Activated T-cell treated with anti-CD3 and anti-CD28 coated beads, Interleukin-2, amount 50 U/mL, for 4 hours (primary cell): ENCODE measurements around the gene COX14. TPM values are rescaled to one million over a fixed set of nuclear protein-coding genes. Genes with fewer than 3 reads are reported as not detected.
"Not testable (repeated sequence)": the region's sequence is repeated elsewhere in the genome, so short reads cannot be mapped to it uniquely, and the experiment has no call there.

ENCODE experiments used
- ATAC-seq, 2 donors: fragments of 200-7000 bp; cut with Tn5 transposase; one replicate each; pipeline ENCODE4 v1.10.0; 2021
- DNase-seq: peaks from one replicate; pipeline ENCODE4 v3.0.0-alpha.2; 2020
- H3K27me3 Mint-ChIP-seq: one replicate; pipeline ENCODE4 v1.8.0; 2021; ENCODE audit warnings: low read depth, mixed read lengths
- H3K36me3 Mint-ChIP-seq: one replicate; pipeline ENCODE4 v1.8.0; 2022; ENCODE audit warnings: mixed read lengths; ENCODE audit not compliant: insufficient read depth
- H3K4me1 Mint-ChIP-seq: one replicate; pipeline ENCODE4 v1.8.0; 2021; ENCODE audit warnings: low read depth, mixed read lengths
- H3K4me3 Mint-ChIP-seq: one replicate; pipeline ENCODE4 v1.8.0; 2021; ENCODE audit warnings: mild to moderate bottlenecking, moderate library complexity, mixed read lengths
- H3K9me3 Mint-ChIP-seq: one replicate; pipeline ENCODE4 v1.8.0; 2021; ENCODE audit warnings: mixed read lengths
- total RNA-seq, 3 donors: library from RNA; stranded (reverse); gene quantifications; one replicate each; pipeline ENCODE4 v1.2.1, GENCODE V29; 2021

The COX14 gene
- total RNA-seq, 3 donors from 2014 or later, result 45.9 to 50.1 (median 46.5) TPM

DNA sequence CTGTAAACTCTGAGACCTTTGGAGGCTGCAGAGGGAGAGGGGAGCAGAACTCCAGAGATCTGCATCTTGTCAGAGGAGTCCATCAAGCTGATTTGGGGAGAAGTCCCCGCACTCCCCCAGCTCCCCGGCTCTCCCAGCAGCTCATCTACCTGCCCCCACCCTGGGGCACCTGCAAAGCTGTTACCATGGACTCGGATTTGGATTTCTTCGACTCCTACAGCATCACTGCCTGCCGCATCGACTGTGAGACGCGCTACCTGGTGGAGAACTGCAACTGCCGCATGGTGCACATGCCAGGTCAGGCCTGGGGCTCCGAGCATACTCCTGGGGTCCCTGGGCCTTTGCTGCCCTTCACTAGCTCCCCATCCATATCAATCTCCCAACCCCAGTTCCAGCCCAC, 33.8 kb upstream of the COX14 start:
- H3K27me3 Mint-ChIP-seq, result peaks cover 3% of the 10 kb centered on the region
- no peaks in the 10 kb centered on the region for H3K9me3 Mint-ChIP-seq
- H3K36me3 Mint-ChIP-seq, result no peaks in the 10 kb centered on the region
- DNase-seq (no peak), ATAC-seq (no peak)
- H3K4me3 Mint-ChIP-seq, result no peak overlapping the region
- peaks cover under 1% of the 10 kb centered on the region for H3K4me1 Mint-ChIP-seq

- H3K4me1 Mint-ChIP-seq, result peaks cover 8% of the 10 kb centered on the region
- H3K36me3 Mint-ChIP-seq, result no peaks in the 10 kb centered on the region
- no peaks in the 10 kb centered on the region for H3K9me3 Mint-ChIP-seq
- DNase-seq (no peak), ATAC-seq (no peak)
- H3K27me3 Mint-ChIP-seq, result peaks cover 3% of the 10 kb centered on the region
- H3K4me3 Mint-ChIP-seq, result no peak overlapping the region
Measured at GRCh38 chr12:50079771-50080170, 32.3 kb upstream of the COX14 start.

DNA sequence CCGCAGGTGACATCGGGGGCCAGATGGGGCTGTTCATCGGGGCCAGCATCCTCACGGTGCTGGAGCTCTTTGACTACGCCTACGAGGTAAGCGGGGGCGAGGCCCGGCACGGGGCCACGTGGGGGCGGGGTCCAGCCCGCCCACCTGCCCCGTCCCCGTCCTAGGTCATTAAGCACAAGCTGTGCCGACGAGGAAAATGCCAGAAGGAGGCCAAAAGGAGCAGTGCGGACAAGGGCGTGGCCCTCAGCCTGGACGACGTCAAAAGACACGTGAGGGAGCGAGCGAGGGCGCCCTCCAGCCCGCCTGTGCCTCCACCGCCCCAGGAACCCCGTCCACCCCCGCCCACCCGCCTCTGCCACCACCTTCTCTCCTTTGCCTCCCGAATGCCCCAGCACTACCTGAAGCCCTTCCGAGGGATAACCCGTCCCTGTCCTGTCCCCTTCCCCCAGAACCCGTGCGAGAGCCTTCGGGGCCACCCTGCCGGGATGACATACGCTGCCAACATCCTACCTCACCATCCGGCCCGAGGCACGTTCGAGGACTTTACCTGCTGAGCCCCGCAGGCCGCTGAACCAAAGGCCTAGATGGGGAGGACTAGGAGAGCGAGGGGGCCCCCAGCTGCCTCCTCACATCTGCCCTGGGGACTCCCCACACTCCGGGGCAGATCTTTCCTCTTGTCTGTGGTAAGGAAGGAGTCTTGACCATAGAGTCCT, 30.8 kb upstream of the COX14 start:
- Mint-ChIP-seq H3K9me3 (no peaks in the 10 kb centered on the region), H3K4me1 (peaks cover 13% of the 10 kb centered on the region), H3K4me3 (no peak overlapping the region), H3K27me3 (peaks cover 3% of the 10 kb centered on the region), H3K36me3 (no peaks in the 10 kb centered on the region)
- ATAC-seq, result no peak
- DNase-seq, result no peak

- H3K36me3 Mint-ChIP-seq, result peaks cover 6% of the 10 kb centered on the region
- DNase-seq (no peak), ATAC-seq (no peak)
Measured at GRCh38 chr12:50082644-50083043, 29.4 kb upstream of the COX14 start.

DNA sequence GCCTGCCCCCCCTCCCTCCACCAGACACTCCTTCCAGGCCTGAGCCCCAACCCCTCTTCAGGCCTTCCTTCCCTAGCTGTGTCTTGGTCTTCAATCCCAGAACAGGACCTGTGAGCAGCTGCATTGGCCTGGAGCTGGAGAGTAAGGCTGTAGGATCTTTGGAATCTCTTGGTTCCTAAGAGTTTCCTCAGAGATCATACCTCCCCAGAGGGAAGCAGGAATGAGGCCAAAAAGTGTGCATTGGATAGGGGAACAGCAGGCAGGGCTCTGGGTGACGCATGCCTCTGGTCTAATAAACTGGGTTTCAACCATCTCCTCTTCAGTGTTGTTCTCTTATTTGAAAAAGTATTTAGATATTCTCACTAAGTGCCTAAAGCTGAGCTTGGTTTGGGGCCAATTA, 28.7 kb upstream of the COX14 start:
- Mint-ChIP-seq H3K4me1 (peaks cover 22% of the 10 kb centered on the region), H3K36me3 (peaks cover 10% of the 10 kb centered on the region), H3K27me3 (no peaks in the 10 kb centered on the region), H3K9me3 (no peaks in the 10 kb centered on the region), H3K4me3 (peak overlapping the region; percentile 77)
- ATAC-seq (no peak), DNase-seq (no peak)

More at GRCh38 chr12:50082644-50083043, 29.4 kb upstream of the COX14 start:
- Mint-ChIP-seq H3K27me3 (no peaks in the 10 kb centered on the region), H3K9me3 (no peaks in the 10 kb centered on the region), H3K4me3 (no peak overlapping the region), H3K4me1 (peaks cover 17% of the 10 kb centered on the region)

- Mint-ChIP-seq H3K4me1 (peaks cover 29% of the 10 kb centered on the region), H3K4me3 (peak overlapping the region; percentile 89), H3K36me3 (peaks cover 17% of the 10 kb centered on the region)
- not testable (repeated sequence) for ATAC-seq, H3K9me3 Mint-ChIP-seq, DNase-seq, H3K27me3 Mint-ChIP-seq
Measured at GRCh38 chr12:50084409-50084774, 27.6 kb upstream of the COX14 start.

DNA sequence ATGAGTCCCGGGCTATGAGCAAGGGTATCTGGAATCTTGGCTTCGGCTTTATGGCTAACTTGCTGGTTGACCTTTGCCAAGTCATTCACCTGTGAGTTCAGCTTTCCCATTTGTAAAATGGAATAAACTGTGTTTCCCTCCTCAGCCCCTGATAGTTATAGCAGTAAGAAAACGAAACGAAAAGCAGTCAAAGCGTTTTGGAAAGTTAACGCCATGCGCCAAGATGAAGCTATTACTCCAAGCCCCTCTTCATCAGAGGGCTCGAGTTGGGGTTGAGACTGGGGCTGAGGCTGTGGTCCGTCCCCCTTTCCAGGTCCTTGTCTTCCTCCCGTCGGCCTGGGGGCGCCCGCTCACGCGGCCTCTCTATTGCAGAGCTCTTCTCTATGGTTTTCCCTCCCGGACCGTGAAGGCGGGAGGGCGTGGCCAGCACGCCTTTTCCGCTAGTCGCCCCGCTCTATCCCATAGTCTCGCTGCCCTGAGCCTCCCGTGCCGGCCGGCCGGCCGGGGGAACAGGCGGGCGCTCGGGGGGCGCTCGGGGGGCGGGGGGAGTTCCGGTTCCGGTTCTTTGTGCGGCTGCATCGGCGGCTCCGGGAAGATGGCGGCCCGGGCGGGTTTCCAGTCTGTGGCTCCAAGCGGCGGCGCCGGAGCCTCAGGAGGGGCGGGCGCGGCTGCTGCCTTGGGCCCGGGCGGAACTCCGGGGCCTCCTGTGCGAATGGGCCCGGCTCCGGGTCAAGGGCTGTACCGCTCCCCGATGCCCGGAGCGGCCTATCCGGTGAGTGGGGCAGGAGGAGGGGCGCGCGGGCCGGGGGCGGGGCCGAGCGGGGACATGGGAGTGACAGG, 27.0 kb upstream of the COX14 start, which contains the start of gene SMARCD1:
Gene SMARCD1, plus strand, starts transcription at position 568 of the 840 bp plus-strand sequence. Its CDS starts 28 bp downstream, at position 596.
- peak within 1 kb of the TSS; percentile 89 for H3K4me3 Mint-ChIP-seq
- no peaks in the 10 kb centered on the region for H3K9me3 Mint-ChIP-seq
- ATAC-seq (peak; percentile 92 to 93), DNase-seq (peak; percentile 83)
- peaks cover 21% of the 10 kb centered on the region for H3K36me3 Mint-ChIP-seq
- H3K27me3 Mint-ChIP-seq, result no peaks in the 10 kb centered on the region
- peaks cover 29% of the 10 kb centered on the region for H3K4me1 Mint-ChIP-seq

DNA sequence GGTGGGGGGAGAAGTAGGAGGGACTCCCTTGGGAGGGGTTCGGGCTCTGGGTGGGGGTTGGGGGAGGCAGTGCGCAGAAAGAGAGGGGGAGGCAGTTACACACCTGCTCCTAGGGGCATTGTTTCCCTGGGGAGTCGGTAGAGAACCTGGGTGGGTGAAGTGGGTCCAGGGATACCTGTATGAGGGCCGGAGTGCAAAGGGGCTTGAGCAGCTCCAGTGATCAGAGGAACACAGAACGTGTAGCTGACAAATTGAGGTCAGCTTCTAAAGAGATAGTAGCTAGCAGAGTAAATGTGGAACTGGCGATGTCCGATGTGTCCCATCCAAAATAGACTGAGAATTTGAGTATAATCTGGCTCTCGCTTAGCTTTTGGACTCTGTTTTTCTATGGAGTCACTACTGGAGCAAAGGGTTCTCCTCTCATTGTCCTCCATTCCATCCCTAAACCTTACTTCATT, 26.4 kb upstream of the COX14 start:
- DNase-seq (no peak), ATAC-seq (peak in 1 of 2 donors; percentile 6)
- H3K36me3 Mint-ChIP-seq, result peaks cover 23% of the 10 kb centered on the region
- H3K9me3 Mint-ChIP-seq, result no peaks in the 10 kb centered on the region
- H3K4me3 Mint-ChIP-seq, result peak overlapping the region; percentile 89
- peaks cover 29% of the 10 kb centered on the region for H3K4me1 Mint-ChIP-seq
- H3K27me3 Mint-ChIP-seq, result no peaks in the 10 kb centered on the region

DNA sequence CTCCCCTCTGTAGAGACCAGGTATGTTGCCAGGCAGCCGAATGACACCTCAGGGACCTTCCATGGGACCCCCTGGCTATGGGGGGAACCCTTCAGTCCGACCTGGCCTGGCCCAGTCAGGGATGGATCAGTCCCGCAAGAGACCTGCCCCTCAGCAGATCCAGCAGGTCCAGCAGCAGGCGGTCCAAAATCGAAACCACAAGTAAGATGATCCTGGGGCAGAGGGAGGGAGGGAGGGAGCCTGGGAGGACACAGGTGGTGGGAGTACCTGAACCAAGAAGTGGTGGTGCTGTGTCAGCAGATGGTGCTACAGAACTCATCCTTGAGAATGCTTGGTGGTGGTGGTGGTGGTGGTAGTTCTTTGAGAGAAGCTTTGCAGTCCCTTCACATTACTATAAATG, 25.9 kb upstream of the COX14 start:
- peaks cover 26% of the 10 kb centered on the region for H3K36me3 Mint-ChIP-seq
- ATAC-seq (no peak), DNase-seq (no peak)
- peaks cover 29% of the 10 kb centered on the region for H3K4me1 Mint-ChIP-seq
- H3K27me3 Mint-ChIP-seq, result no peaks in the 10 kb centered on the region
- H3K9me3 Mint-ChIP-seq, result no peaks in the 10 kb centered on the region
- peak overlapping the region; percentile 89 for H3K4me3 Mint-ChIP-seq

DNA sequence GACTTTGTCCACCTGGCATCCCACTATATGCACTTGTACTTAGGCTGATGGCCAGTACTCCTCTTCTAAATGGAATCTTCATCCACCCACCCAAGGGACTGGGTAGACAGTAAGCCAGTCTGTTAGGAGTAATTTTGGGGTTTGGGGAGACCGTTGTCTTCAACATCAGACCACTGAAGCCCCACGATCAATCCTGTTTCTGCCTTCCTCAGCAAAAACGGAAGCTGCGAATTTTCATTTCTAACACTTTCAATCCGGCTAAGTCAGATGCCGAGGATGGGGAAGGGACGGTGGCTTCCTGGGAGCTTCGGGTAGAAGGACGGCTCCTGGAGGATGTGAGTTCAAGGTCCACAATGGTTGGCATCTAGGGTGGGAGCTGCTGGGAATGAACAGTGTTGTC, 24.9 kb upstream of the COX14 start:
- no peak for ATAC-seq
- peaks cover 29% of the 10 kb centered on the region for H3K4me1 Mint-ChIP-seq
- peaks cover 30% of the 10 kb centered on the region for H3K36me3 Mint-ChIP-seq
- no peaks in the 10 kb centered on the region for H3K9me3 Mint-ChIP-seq
- H3K27me3 Mint-ChIP-seq, result no peaks in the 10 kb centered on the region
- DNase-seq, result no peak
- no peak overlapping the region for H3K4me3 Mint-ChIP-seq

DNA sequence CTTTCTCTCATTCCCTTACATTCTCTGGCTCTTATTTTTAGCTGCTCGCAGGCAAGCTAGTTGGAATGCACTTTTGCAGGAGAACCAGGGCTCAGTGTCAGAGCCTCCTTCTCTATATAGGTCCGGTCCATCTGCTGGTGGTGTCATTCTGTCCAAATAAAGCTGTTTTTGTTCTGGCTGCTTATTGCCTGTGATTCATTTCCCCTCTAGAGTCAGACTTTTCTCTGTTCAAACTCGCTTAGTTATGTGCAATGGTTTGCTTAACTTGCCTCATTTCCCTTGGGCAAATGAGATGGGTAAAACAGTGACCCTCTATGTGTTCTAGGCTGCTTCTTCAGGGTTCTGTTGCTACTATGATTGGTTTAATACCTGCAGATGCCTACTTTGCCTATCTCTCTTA, 24.0 kb upstream of the COX14 start:
- Mint-ChIP-seq H3K27me3 (no peaks in the 10 kb centered on the region), H3K36me3 (peaks cover 30% of the 10 kb centered on the region), H3K4me1 (peaks cover 29% of the 10 kb centered on the region), H3K4me3 (peak overlapping the region; percentile 30), H3K9me3 (no peaks in the 10 kb centered on the region)
- DNase-seq (no peak), ATAC-seq (no peak)

DNA sequence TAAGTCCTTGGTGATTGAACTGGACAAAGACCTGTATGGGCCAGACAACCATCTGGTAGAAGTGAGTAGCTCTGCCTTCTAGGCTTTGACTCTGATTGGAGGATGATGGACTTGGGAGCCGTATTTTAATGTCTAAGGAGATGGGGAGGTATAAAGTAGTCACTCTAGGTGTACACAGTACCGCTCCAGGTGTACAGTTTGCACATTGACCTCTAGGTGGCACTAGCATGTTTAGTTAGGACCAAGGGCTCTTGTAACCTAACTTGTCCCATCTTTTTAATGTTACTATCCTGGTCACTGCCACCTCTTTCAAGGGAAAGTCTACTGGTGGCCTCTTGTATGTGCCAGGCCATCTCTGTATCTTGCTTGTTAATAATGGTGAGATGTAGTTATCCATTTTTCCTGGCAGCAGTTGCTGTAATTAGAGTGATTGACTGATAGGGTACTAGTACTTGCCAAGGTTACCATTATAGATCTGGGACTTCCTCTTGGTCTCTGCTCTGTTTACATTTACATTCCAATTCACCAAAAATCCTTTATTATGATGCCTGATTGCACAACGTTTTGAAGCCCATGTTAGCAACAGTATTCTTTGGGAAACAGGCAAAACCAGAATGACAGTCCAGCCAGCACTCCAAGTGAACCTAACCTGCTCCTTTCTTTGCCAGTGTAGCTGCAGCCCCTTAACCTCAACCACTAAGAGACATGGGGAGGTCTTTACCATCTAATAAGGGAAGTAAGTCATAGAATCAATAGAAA, 23.3 kb upstream of the COX14 start:
- ATAC-seq (peak; percentile 16 to 17), DNase-seq (peak; percentile 41)
- H3K4me3 Mint-ChIP-seq, result peak overlapping the region; percentile 11
- no peaks in the 10 kb centered on the region for H3K27me3 Mint-ChIP-seq
- H3K36me3 Mint-ChIP-seq, result peaks cover 33% of the 10 kb centered on the region
- peaks cover 24% of the 10 kb centered on the region for H3K4me1 Mint-ChIP-seq
- H3K9me3 Mint-ChIP-seq, result no peaks in the 10 kb centered on the region

DNA sequence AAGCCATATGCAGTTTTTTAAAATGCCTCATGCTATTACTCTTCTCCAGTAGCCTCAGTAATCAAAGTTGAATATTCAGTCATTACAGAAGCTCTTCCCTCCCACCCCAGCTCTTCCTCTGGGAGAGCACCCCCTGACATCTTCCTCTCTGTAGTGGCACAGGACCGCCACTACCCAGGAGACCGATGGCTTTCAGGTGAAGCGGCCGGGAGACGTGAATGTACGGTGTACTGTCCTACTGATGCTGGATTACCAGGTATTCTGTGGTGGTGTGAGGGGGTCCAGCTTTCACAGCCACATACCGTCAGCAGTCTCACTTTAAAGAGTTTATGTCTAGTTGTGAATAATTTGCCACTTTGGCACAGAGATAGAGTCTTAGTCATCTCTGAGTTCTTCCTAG, 22.3 kb upstream of the COX14 start:
- Mint-ChIP-seq H3K9me3 (no peaks in the 10 kb centered on the region), H3K4me3 (no peak overlapping the region), H3K4me1 (peaks cover 22% of the 10 kb centered on the region), H3K27me3 (no peaks in the 10 kb centered on the region), H3K36me3 (peaks cover 34% of the 10 kb centered on the region)
- no peak for ATAC-seq
- DNase-seq, result no peak

GRCh38 chr12:50090391-50090790, 21.6 kb upstream of the COX14 start:
- DNase-seq (no peak), ATAC-seq (no peak)
- H3K36me3 Mint-ChIP-seq, result peaks cover 34% of the 10 kb centered on the region
- H3K4me3 Mint-ChIP-seq, result no peak overlapping the region
- peaks cover 20% of the 10 kb centered on the region for H3K4me1 Mint-ChIP-seq
- no peaks in the 10 kb centered on the region for H3K27me3 Mint-ChIP-seq
- H3K9me3 Mint-ChIP-seq, result no peaks in the 10 kb centered on the region
